ENCODE results near the gene PLEKHF1.
"Not testable (repeated sequence)": the region's sequence is repeated elsewhere in the genome, so short reads cannot be mapped to it uniquely, and the experiment has no call there.

Gene PLEKHF1

GRCh38 chr19:29665826-29666577, 741 bp downstream of the PLEKHF1 start:
- DNase-seq, result no peak

- no peak for DNase-seq
Measured at GRCh38 chr19:29666578-29667386, 1.5 kb downstream of the PLEKHF1 start.

- no peak for DNase-seq
Measured at GRCh38 chr19:29667387-29667783, 2.1 kb downstream of the PLEKHF1 start.

GRCh38 chr19:29667901-29668341, 2.7 kb downstream of the PLEKHF1 start:
- peak; percentile 92 for DNase-seq

GRCh38 chr19:29668746-29669609, 3.7 kb downstream of the PLEKHF1 start:
- no peak for DNase-seq

- no peak for DNase-seq
Measured at GRCh38 chr19:29670255-29670654, 5.0 kb downstream of the PLEKHF1 start.

- not testable (repeated sequence) for DNase-seq
Measured at GRCh38 chr19:29671026-29671392, 5.7 kb downstream of the PLEKHF1 start.

- peak; percentile 99 for DNase-seq
Measured at GRCh38 chr19:29671393-29672160, 6.3 kb downstream of the PLEKHF1 start.

- DNase-seq, result no peak
Measured at GRCh38 chr19:29672319-29672932, 7.2 kb downstream of the PLEKHF1 start.

- DNase-seq, result no peak
Measured at GRCh38 chr19:29672933-29673336, 7.7 kb downstream of the PLEKHF1 start.

GRCh38 chr19:29673451-29674371, 8.4 kb downstream of the PLEKHF1 start:
- DNase-seq, result no peak

- no peak for DNase-seq
Measured at GRCh38 chr19:29674374-29675119, 9.3 kb downstream of the PLEKHF1 start.

- no peak for DNase-seq
Measured at GRCh38 chr19:29675120-29675649, 9.9 kb downstream of the PLEKHF1 start.

- DNase-seq, result no peak
Measured at GRCh38 chr19:29675650-29676186, 10.5 kb downstream of the PLEKHF1 start.

- DNase-seq, result no peak
Measured at GRCh38 chr19:29676586-29676985, 11.3 kb downstream of the PLEKHF1 start.

- no peak for DNase-seq
Measured at GRCh38 chr19:29677001-29677817, 11.9 kb downstream of the PLEKHF1 start.

- DNase-seq, result no peak
Measured at GRCh38 chr19:29678484-29679106, 13.3 kb downstream of the PLEKHF1 start.

- no peak for DNase-seq
Measured at GRCh38 chr19:29679598-29680210, 14.4 kb downstream of the PLEKHF1 start.
